HepG2 (cell line): ENCODE measurements around the gene DLX5. TPM values are rescaled to one million over a fixed set of nuclear protein-coding genes. Genes with fewer than 3 reads are reported as not detected.

Experiments used
- EHMT2 ChIP-seq: fragments of 200-600 bp; sonication (generic); IDR thresholded peaks from 2 replicates; pipeline ENCODE4 v1.7.0; 2017; ENCODE audit warnings: antibody characterized with exemption, low read depth, low read length, borderline replicate concordance
- ELF3 ChIP-seq: IDR thresholded peaks from 2 replicates; pipeline ENCODE4 v1.6.1; 2016; ENCODE audit warnings: missing genetic modification reagents, missing compliant biosample characterization
- ERF ChIP-seq: IDR thresholded peaks from 2 replicates; pipeline ENCODE4 v1.6.1; 2018; ENCODE audit warnings: missing biosample characterization, missing genetic modification reagents
- HDAC2 ChIP-seq: sonication (generic); formaldehyde crosslinking; IDR thresholded peaks from 2 replicates; pipeline ENCODE4 v1.4.0; 2020; ENCODE audit warnings: missing genetic modification reagents
- HHEX ChIP-seq: IDR thresholded peaks from 2 replicates; pipeline ENCODE4 v1.6.1; 2016; ENCODE audit warnings: control low read depth
- HMG20B ChIP-seq: conservative IDR thresholded peaks from 2 replicates; pipeline ENCODE4 v1.6.1; 2016; ENCODE audit warnings: missing genetic modification reagents, missing compliant biosample characterization
- KLF16 ChIP-seq, 2 experiments: sonication (generic) in 1 of 2; formaldehyde crosslinking in 1 of 2; IDR thresholded peaks; 2 replicates each; pipeline versions ENCODE4 v1.6.1 to v1.8.0; 2016 to 2023; ENCODE audit warnings: missing genetic modification reagents in 2 of 2, missing compliant biosample characterization in 1 of 2
- NCOA1 ChIP-seq: sonication (generic); formaldehyde crosslinking; IDR thresholded peaks from 2 replicates; pipeline ENCODE4 v1.9.0; 2021; ENCODE audit warnings: missing genetic modification reagents
- NR1H2 ChIP-seq: sonication (generic); formaldehyde crosslinking; IDR thresholded peaks from 2 replicates; pipeline ENCODE4 v1.8.1; 2022; ENCODE audit warnings: low read depth, missing genetic modification reagents, borderline replicate concordance
- POGZ ChIP-seq: sonication (generic); formaldehyde crosslinking; IDR thresholded peaks from 2 replicates; pipeline ENCODE4 v1.4.0; 2020; ENCODE audit warnings: mild to moderate bottlenecking, missing genetic modification reagents
- RXRA ChIP-seq: sonication (generic); formaldehyde crosslinking; IDR thresholded peaks from 2 replicates; pipeline ENCODE4 v1.5.1; 2020; ENCODE audit warnings: missing genetic modification reagents
- RXRB ChIP-seq: IDR thresholded peaks from 2 replicates; pipeline ENCODE4 v1.6.1; 2016; ENCODE audit warnings: borderline replicate concordance, missing genetic modification reagents, missing compliant biosample characterization
- SALL2 ChIP-seq: sonication (generic); formaldehyde crosslinking; IDR thresholded peaks from 2 replicates; pipeline ENCODE4 v1.8.1; 2023; ENCODE audit warnings: mild to moderate bottlenecking, missing genetic modification reagents, inconsistent platforms
- SKI ChIP-seq: fragments of 450-650 bp; IDR thresholded peaks from one replicate; pipeline ENCODE4 v1.6.1; 2018; ENCODE audit warnings: mild to moderate bottlenecking; ENCODE audit not compliant: partially characterized antibody
- SMYD3 ChIP-seq: sonication (generic); formaldehyde crosslinking; IDR thresholded peaks from 2 replicates; pipeline ENCODE4 v1.8.1; 2023; ENCODE audit warnings: mild to moderate bottlenecking, missing genetic modification reagents
- SNAPC2 ChIP-seq: sonication (generic); formaldehyde crosslinking; IDR thresholded peaks from 2 replicates; pipeline ENCODE4 v1.8.1; 2022; ENCODE audit warnings: mild to moderate bottlenecking, missing genetic modification reagents
- STAG1 ChIP-seq: sonication (generic); formaldehyde crosslinking; IDR thresholded peaks from 2 replicates; pipeline ENCODE4 v1.4.0; 2020; ENCODE audit warnings: missing genetic modification reagents
- THAP11 ChIP-seq: IDR thresholded peaks from 2 replicates; pipeline ENCODE4 v1.6.1; 2016; ENCODE audit warnings: missing biosample characterization, missing genetic modification reagents
- U2AF2 ChIP-seq: fragments of 200-400 bp; formaldehyde crosslinking; IDR thresholded peaks from 2 replicates; pipeline ENCODE4 v1.6.1; 2017; ENCODE audit warnings: low read depth, mild to moderate bottlenecking, low read length
- XRCC5 ChIP-seq: fragments of 200-400 bp; formaldehyde crosslinking; optimal IDR thresholded peaks from 2 replicates; pipeline ENCODE3; 2017; ENCODE audit warnings: mild to moderate bottlenecking, low read length
- ZBTB8A ChIP-seq: sonication (generic); formaldehyde crosslinking; IDR thresholded peaks from 2 replicates; pipeline ENCODE4 v1.4.0; 2020; ENCODE audit warnings: mild to moderate bottlenecking, low read depth, missing genetic modification reagents, borderline replicate concordance
- ZNF383 ChIP-seq: sonication (generic); formaldehyde crosslinking; IDR thresholded peaks from 2 replicates; pipeline ENCODE4 v1.4.0; 2020; ENCODE audit warnings: missing genetic modification reagents, mild to moderate bottlenecking, borderline replicate concordance
- ZNF619 ChIP-seq: sonication (generic); formaldehyde crosslinking; IDR thresholded peaks from 2 replicates; pipeline ENCODE4 v1.4.0; 2020; ENCODE audit warnings: mild to moderate bottlenecking, missing genetic modification reagents
- polyA plus RNA-seq, 8 experiments: library from polyadenylated mRNA; depleted of rRNA in 3 of 8; stranded (reverse) in 7 of 8; unstranded in 1 of 8; fragments of >200 nt; fragmentation: Illumina TruSeq in 4 of 8; extraction: Trizol in 4 of 8; gene quantifications; 2 replicates each; pipeline versions ENCODE4 v1.2.1 to v1.2.3, GENCODE V29; 2011 to 2016; ENCODE audit warnings: low read depth in 4 of 8, missing spikeins in 1 of 8, mixed read lengths in 1 of 8; ENCODE audit not compliant: insufficient read depth in 1 of 8
- total RNA-seq, 5 experiments: library from RNA; depleted of rRNA; stranded (reverse); fragments of >200 nt; fragmentation: Illumina TruSeq; extraction: Trizol; gene quantifications; 2 replicates each; pipeline ENCODE4 v1.2.3, GENCODE V29; 2016; ENCODE audit warnings: low read depth in 1 of 5
- TF ChIP-seq, protein P1 (sequence below): IDR thresholded peaks from 2 replicates; pipeline ENCODE4 v1.6.1; 2016
- TF ChIP-seq, protein P2 (sequence below): sonication (generic); formaldehyde crosslinking; IDR thresholded peaks from 2 replicates; pipeline ENCODE4 v1.4.0; 2020; ENCODE audit warnings: low read depth, missing genetic modification reagents
- TF ChIP-seq, protein P3 (sequence below): IDR thresholded peaks from 2 replicates; pipeline ENCODE4 v1.6.1; 2016; ENCODE audit warnings: missing genetic modification reagents, missing compliant biosample characterization

The DLX5 gene
- total and polyA plus RNA-seq, 2 of the 13 experiments (the other 11 are each of a cell fraction or from before 2014, with no cell fraction given) = not detected

DNA sequence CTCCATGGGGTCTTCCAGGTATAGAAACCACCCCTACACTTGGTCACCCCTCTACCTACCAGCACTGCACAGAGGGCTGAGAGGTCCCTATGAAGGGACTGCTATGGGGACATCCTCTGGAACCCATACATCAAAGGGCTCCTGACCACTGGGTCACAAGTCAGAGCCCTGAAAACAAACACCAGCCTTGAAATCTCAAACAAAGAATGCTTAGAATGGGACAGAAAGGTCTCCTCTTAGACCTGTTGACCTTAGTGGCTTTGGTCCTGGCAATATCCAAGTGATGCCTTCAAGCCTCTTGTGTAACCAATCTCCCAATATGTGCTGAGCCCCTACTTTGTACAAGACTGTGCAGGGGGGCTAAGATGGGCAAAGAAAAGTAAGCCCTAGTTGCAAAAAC is 53.9 kb downstream of the DLX5 start (continued):
- 0 out of 2 replicates have a peak, but pooled peaks have one; percentile 19 for TF ChIP-seq NCOA1
- peak in 1 of 2 experiments; percentile 43; a peak in 1 of 4 replicates for TF ChIP-seq KLF16 (CRISPR knock-in tag; IDR thresholded peaks at IDR 0.05)
- TF ChIP-seq ELF3 (CRISPR knock-in tag) = peak; percentile 28; the same call in 1 of the 2 replicates
- TF ChIP-seq HDAC2 (CRISPR knock-in tag) = peak; percentile 86
- TF ChIP-seq ZBTB8A (CRISPR knock-in tag) = no peak
- TF ChIP-seq U2AF2 = no peak
- peak; percentile 81; the same call in 1 of the 2 replicates for TF ChIP-seq ZNF619 (CRISPR knock-in tag)
- peak; percentile 67 for TF ChIP-seq SKI
- peak; percentile 79; the same call in 1 of the 2 replicates for TF ChIP-seq HMG20B (CRISPR knock-in tag)
- TF ChIP-seq POGZ = peak; percentile 89
- peak; percentile 98 for TF ChIP-seq RXRA
- no peak for TF ChIP-seq NR1H2 (CRISPR knock-in tag)
- no peak for TF ChIP-seq SALL2
- TF ChIP-seq XRCC5 = peak; percentile 70
- TF ChIP-seq, protein P1, sequence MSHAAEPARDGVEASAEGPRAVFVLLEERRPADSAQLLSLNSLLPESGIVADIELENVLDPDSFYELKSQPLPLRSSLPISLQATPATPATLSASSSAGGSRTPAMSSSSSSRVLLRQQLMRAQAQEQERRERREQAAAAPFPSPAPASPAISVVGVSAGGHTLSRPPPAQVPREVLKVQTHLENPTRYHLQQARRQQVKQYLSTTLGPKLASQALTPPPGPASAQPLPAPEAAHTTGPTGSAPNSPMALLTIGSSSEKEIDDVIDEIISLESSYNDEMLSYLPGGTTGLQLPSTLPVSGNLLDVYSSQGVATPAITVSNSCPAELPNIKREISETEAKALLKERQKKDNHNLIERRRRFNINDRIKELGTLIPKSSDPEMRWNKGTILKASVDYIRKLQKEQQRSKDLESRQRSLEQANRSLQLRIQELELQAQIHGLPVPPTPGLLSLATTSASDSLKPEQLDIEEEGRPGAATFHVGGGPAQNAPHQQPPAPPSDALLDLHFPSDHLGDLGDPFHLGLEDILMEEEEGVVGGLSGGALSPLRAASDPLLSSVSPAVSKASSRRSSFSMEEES = peak; percentile 87
- peak; percentile 46; the same call in 1 of the 2 replicates for TF ChIP-seq HHEX (CRISPR knock-in tag)
- TF ChIP-seq, protein P2, sequence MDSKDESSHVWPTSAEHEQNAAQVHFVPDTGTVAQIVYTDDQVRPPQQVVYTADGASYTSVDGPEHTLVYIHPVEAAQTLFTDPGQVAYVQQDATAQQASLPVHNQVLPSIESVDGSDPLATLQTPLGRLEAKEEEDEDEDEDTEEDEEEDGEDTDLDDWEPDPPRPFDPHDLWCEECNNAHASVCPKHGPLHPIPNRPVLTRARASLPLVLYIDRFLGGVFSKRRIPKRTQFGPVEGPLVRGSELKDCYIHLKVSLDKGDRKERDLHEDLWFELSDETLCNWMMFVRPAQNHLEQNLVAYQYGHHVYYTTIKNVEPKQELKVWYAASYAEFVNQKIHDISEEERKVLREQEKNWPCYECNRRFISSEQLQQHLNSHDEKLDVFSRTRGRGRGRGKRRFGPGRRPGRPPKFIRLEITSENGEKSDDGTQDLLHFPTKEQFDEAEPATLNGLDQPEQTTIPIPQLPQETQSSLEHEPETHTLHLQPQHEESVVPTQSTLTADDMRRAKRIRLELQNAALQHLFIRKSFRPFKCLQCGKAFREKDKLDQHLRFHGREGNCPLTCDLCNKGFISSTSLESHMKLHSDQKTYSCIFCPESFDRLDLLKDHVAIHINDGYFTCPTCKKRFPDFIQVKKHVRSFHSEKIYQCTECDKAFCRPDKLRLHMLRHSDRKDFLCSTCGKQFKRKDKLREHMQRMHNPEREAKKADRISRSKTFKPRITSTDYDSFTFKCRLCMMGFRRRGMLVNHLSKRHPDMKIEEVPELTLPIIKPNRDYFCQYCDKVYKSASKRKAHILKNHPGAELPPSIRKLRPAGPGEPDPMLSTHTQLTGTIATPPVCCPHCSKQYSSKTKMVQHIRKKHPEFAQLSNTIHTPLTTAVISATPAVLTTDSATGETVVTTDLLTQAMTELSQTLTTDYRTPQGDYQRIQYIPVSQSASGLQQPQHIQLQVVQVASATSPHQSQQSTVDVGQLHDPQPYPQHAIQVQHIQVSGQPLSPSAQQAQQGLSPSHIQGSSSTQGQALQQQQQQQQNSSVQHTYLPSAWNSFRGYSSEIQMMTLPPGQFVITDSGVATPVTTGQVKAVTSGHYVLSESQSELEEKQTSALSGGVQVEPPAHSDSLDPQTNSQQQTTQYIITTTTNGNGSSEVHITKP (CRISPR knock-in tag) = peak; percentile 55; the same call in 1 of the 2 replicates
- TF ChIP-seq EHMT2 = peak; percentile 26; the same call in 1 of the 2 replicates
- TF ChIP-seq, protein P3, sequence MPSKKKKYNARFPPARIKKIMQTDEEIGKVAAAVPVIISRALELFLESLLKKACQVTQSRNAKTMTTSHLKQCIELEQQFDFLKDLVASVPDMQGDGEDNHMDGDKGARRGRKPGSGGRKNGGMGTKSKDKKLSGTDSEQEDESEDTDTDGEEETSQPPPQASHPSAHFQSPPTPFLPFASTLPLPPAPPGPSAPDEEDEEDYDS (CRISPR knock-in tag) = no peak
- peak; percentile 72 for TF ChIP-seq ERF (CRISPR knock-in tag)
- TF ChIP-seq SNAPC2 = peak; percentile 54; the same call in 1 of the 2 replicates
- peak; percentile 69 for TF ChIP-seq THAP11 (CRISPR knock-in tag)
- TF ChIP-seq STAG1 = 0 out of 2 replicates have a peak, but pooled peaks have one; percentile 11
- TF ChIP-seq ZNF383 = no peak
- peak; percentile 70; the same call in 1 of the 2 replicates for TF ChIP-seq SMYD3 (CRISPR knock-in tag)
- TF ChIP-seq RXRB (CRISPR knock-in tag) = peak; percentile 98
